ENCODE results near the gene GNAQ. TPM values are rescaled to one million over a fixed set of nuclear protein-coding genes. Genes with fewer than 3 reads are reported as not detected.
"Not testable (repeated sequence)": the region's sequence is repeated elsewhere in the genome, so short reads cannot be mapped to it uniquely, and the experiment has no call there.

Gene GNAQ
- polyA plus RNA-seq, 3 donors = 8.3 to 51.0 (median 9.6) TPM

DNA sequence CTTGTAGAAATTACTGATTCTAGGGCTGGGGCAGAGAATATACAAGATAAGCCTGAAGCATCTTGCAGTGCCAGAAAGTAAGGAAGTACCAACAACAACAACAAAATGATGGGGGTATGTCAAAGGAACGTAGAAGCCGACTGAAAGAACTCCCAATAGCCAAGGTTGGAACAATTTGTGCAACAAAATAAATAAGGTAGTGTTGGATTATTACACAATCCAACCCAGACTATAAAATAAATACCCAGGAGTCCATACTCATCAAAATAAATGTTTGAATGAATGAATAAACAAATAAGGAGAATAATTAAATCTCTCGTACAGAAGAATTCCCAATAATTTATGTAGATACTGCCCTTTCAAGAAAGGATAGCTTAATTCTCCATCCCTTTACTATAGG, 31.1 kb upstream of the GNAQ start:
- Mint-ChIP-seq H3K36me3 (peaks cover 2 to 3% of the 10 kb centered on the region in 2 donors), H3K27me3 (ENCODE audit: low read depth in 3 of 3) (no peaks in the 10 kb centered on the region)
- intact Hi-C loops (cut with micrococcal nuclease) = no loop called here

DNA sequence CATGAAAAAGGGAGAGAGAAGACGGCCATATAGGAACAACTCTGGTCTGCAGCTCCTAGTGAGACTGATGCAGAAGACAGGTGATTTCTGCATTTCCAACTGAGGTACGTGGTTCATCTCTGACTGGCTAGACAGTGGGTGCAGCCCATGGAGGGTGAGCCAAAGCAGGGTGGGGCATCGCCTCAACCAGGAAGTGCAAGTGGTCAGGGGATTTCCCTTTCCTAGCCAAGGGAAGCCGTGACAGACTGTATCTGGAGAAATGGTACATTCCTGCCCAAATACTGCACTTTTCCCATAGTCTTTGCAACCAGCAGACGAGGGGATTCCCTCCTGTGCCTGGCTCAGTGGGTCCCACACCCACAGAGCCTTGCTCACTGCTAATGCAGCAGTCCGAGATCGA, 22.6 kb upstream of the GNAQ start:
- not testable (repeated sequence) for H3K4me3 ChIP-seq (replicated peaks in 1 of 3; ENCODE audit: low read depth in 2 of 3, low read length in 3 of 3)

More for the DNA sequence above, 31.1 kb upstream of the GNAQ start:
- no peaks in the 10 kb centered on the region for H3K27me3 ChIP-seq (ENCODE audit: control insufficient read depth in 2 of 2, insufficient read depth in 2 of 2, low read length in 2 of 2)
- H3K79me2 ChIP-seq (ENCODE audit: insufficient read depth, low read length) = no peaks in the 10 kb centered on the region
- H4K20me1 ChIP-seq (ENCODE audit: insufficient read depth, low read length) = no peaks in the 10 kb centered on the region
- no peak overlapping the region for H3K4me3 Mint-ChIP-seq
- H2AFZ ChIP-seq (ENCODE audit: insufficient read depth, low read depth, low read length, poor library complexity, severe bottlenecking) = no peak overlapping the region
- H3K27ac ChIP-seq (ENCODE audit: low read depth in 1 of 2, low read length in 2 of 2) = no peak overlapping the region
- TF ChIP-seq, protein P1, sequence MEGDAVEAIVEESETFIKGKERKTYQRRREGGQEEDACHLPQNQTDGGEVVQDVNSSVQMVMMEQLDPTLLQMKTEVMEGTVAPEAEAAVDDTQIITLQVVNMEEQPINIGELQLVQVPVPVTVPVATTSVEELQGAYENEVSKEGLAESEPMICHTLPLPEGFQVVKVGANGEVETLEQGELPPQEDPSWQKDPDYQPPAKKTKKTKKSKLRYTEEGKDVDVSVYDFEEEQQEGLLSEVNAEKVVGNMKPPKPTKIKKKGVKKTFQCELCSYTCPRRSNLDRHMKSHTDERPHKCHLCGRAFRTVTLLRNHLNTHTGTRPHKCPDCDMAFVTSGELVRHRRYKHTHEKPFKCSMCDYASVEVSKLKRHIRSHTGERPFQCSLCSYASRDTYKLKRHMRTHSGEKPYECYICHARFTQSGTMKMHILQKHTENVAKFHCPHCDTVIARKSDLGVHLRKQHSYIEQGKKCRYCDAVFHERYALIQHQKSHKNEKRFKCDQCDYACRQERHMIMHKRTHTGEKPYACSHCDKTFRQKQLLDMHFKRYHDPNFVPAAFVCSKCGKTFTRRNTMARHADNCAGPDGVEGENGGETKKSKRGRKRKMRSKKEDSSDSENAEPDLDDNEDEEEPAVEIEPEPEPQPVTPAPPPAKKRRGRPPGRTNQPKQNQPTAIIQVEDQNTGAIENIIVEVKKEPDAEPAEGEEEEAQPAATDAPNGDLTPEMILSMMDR (IDR thresholded peaks at IDR 0.05) = no peak
- WGBS (ENCODE audit: insufficient coverage) = no CpG with 5 or more reads among the region's 3 CpGs
- H3K9me3 Mint-ChIP-seq = peaks cover 10 to 38% (median 17%) of the 10 kb centered on the region in 7 donors
- H3K4me1 ChIP-seq (ENCODE audit: control insufficient read depth in 1 of 2, insufficient read depth in 2 of 2, low read length in 2 of 2) = peaks cover 5 to 8% of the 10 kb centered on the region in 2 donors
- no peak overlapping the region for H3K9ac ChIP-seq (ENCODE audit: insufficient read depth, low read length, poor library complexity, severe bottlenecking)
- H3K36me3 ChIP-seq (replicated peaks in 1 of 2; ENCODE audit: control insufficient read depth in 1 of 2, insufficient read depth in 2 of 2, low read length in 2 of 2) = no peaks in the 10 kb centered on the region
- no peak overlapping the region for H3K4me3 ChIP-seq (replicated peaks in 1 of 3; ENCODE audit: low read depth in 2 of 3, low read length in 3 of 3)
- H3K4me2 ChIP-seq (replicated peaks; ENCODE audit: extremely low read depth, low read length, poor library complexity, severe bottlenecking) = no peak overlapping the region
- no peak overlapping the region for H3K27ac Mint-ChIP-seq
- H3K4me1 Mint-ChIP-seq = peaks cover 8% of the 10 kb centered on the region
- DNase-seq = no peak
- peaks cover 14 to 17% of the 10 kb centered on the region in 2 donors for H3K9me3 ChIP-seq (replicated peaks in 1 of 2; ENCODE audit: control insufficient read depth in 1 of 2, insufficient read depth in 1 of 2, low read length in 2 of 2)

More for the DNA sequence above, 22.6 kb upstream of the GNAQ start:
- H3K9me3 ChIP-seq (replicated peaks in 1 of 2; ENCODE audit: control insufficient read depth in 1 of 2, insufficient read depth in 1 of 2, low read length in 2 of 2); H2AFZ ChIP-seq (ENCODE audit: insufficient read depth, low read depth, low read length, poor library complexity, severe bottlenecking); H3K36me3 Mint-ChIP-seq; intact Hi-C loops (cut with micrococcal nuclease); H3K9ac ChIP-seq (ENCODE audit: insufficient read depth, low read length, poor library complexity, severe bottlenecking); H3K27me3 Mint-ChIP-seq (ENCODE audit: low read depth in 3 of 3); H3K27ac ChIP-seq (ENCODE audit: low read depth in 1 of 2, low read length in 2 of 2); H3K36me3 ChIP-seq (replicated peaks in 1 of 2; ENCODE audit: control insufficient read depth in 1 of 2, insufficient read depth in 2 of 2, low read length in 2 of 2); H3K79me2 ChIP-seq (ENCODE audit: insufficient read depth, low read length); H4K20me1 ChIP-seq (ENCODE audit: insufficient read depth, low read length); H3K27me3 ChIP-seq (ENCODE audit: control insufficient read depth in 2 of 2, insufficient read depth in 2 of 2, low read length in 2 of 2): not testable (repeated sequence)
- 22% methylated on average over 5 of the region's 7 CpGs for WGBS (ENCODE audit: insufficient coverage)
- H3K27ac Mint-ChIP-seq = peak overlapping the region in 1 of 7 donors; percentile 15
- H3K4me3 Mint-ChIP-seq = peak overlapping the region in 1 of 2 donors; percentile 42
- DNase-seq = peak; percentile 27 to 74 (median 59)
- H3K4me2 ChIP-seq (replicated peaks; ENCODE audit: extremely low read depth, low read length, poor library complexity, severe bottlenecking) = peak overlapping the region; percentile 1
- peaks cover 3 to 15% (median 10%) of the 10 kb centered on the region in 7 donors for H3K9me3 Mint-ChIP-seq
- H3K4me1 ChIP-seq (ENCODE audit: control insufficient read depth in 1 of 2, insufficient read depth in 2 of 2, low read length in 2 of 2) = peaks cover 12 to 13% of the 10 kb centered on the region in 2 donors
- peaks cover 17% of the 10 kb centered on the region for H3K4me1 Mint-ChIP-seq

Measured in CD14-positive monocyte (primary cell).